IMR-90 (cell line): ENCODE results near the gene ENAH. TPM values are rescaled to one million over a fixed set of nuclear protein-coding genes. Genes with fewer than 3 reads are reported as not detected.

Experiments used
- ATAC-seq: fragments of 200-7000 bp; cut with Tn5 transposase; 2 replicates; pipeline ENCODE4 v1.9.1; 2020; ENCODE audit warnings: low read depth, mild to moderate bottlenecking, moderate library complexity
- BruUV-seq: library from RNA; stranded (reverse); fragments of 400-500 nt; replicated peaks from 2 replicates; lab custom pipeline; 2021; lab: Mats Ljungman, UMichigan
- CTCF ChIA-PET: fragments of 300-600 bp; formaldehyde crosslinking; extraction: SDS; loops from one replicate; lab custom pipeline; 2021; ENCODE audit warnings: antibody characterized with exemption; lab: Yijun Ruan, JAX
- POLR2A ChIA-PET: fragments of 300-600 bp; sonication (Branson Sonifier 250); formaldehyde crosslinking; loops from one replicate; lab custom pipeline; 2022; ENCODE audit warnings: antibody characterized with exemption; ENCODE audit not compliant: unreplicated experiment; lab: Charles Lee
- DNase-seq: peaks from one replicate; pipeline ENCODE4 v3.0.0; 2013
- H2AFZ ChIP-seq: replicated peaks from 2 replicates; pipeline ENCODE3; 2013; ENCODE audit warnings: low read length, mild to moderate bottlenecking; ENCODE audit not compliant: poor library complexity
- H2AK5ac ChIP-seq: 2 replicates; pipeline ENCODE4 v1.6.1; 2013; ENCODE audit warnings: low read depth, low read length, inconsistent platforms
- H2AK9ac ChIP-seq: replicated peaks from 2 replicates; pipeline ENCODE3; 2013; ENCODE audit warnings: mild to moderate bottlenecking, low read depth, low read length, moderate library complexity; ENCODE audit not compliant: poor library complexity
- H2BK120ac ChIP-seq: 2 replicates; pipeline ENCODE4 v1.6.1; 2013; ENCODE audit warnings: low read depth, low read length, inconsistent platforms
- H2BK15ac ChIP-seq: 3 replicates; pipeline ENCODE4 v1.6.1; 2013; ENCODE audit warnings: low read depth, low read length, inconsistent platforms
- H2BK20ac ChIP-seq: 2 replicates; pipeline ENCODE4 v1.6.1; 2013; ENCODE audit warnings: low read depth, mild to moderate bottlenecking, inconsistent platforms, low read length, moderate library complexity
- H2BK5ac ChIP-seq: 2 replicates; pipeline ENCODE4 v1.6.1; 2013; ENCODE audit warnings: mild to moderate bottlenecking, low read depth, low read length, inconsistent platforms; ENCODE audit not compliant: poor library complexity, severe bottlenecking
- H3K14ac ChIP-seq: replicated peaks from 2 replicates; pipeline ENCODE4 v1.6.1; 2013; ENCODE audit warnings: low read depth, low read length, inconsistent platforms
- H3K18ac ChIP-seq: 2 replicates; pipeline ENCODE4 v1.6.1; 2013; ENCODE audit warnings: low read depth, low read length, control low read depth
- H3K23ac ChIP-seq: 2 replicates; pipeline ENCODE4 v1.6.1; 2013; ENCODE audit warnings: low read depth, low read length, inconsistent platforms
- H3K27ac ChIP-seq: 2 replicates; pipeline ENCODE4 v1.5.1; 2013; ENCODE audit warnings: mild to moderate bottlenecking, control low read depth, low read length; ENCODE audit not compliant: insufficient read depth
- H3K27me3 ChIP-seq: 2 replicates; pipeline ENCODE4 v1.6.1; 2013; ENCODE audit warnings: low read length; ENCODE audit not compliant: control insufficient read depth, insufficient read depth
- H3K36me3 ChIP-seq: 2 replicates; pipeline ENCODE4 v1.6.1; 2013; ENCODE audit warnings: low read length, mixed read lengths; ENCODE audit not compliant: control insufficient read depth, insufficient read depth
- H3K4ac ChIP-seq: 2 replicates; pipeline ENCODE4 v1.6.1; 2013; ENCODE audit warnings: low read depth, low read length, inconsistent platforms
- H3K4me1 ChIP-seq: 2 replicates; pipeline ENCODE4 v1.6.1; 2013; ENCODE audit warnings: low read length, mixed read lengths; ENCODE audit not compliant: control insufficient read depth, insufficient read depth
- H3K4me2 ChIP-seq: 2 replicates; pipeline ENCODE4 v1.6.1; 2013; ENCODE audit warnings: low read depth, mild to moderate bottlenecking, control low read depth, low read length, moderate library complexity
- H3K4me3 ChIP-seq: 2 replicates; pipeline ENCODE4 v1.5.1; 2013; ENCODE audit warnings: low read depth, mild to moderate bottlenecking, control low read depth, low read length, moderate library complexity; ENCODE audit not compliant: insufficient read depth
- H3K56ac ChIP-seq: 2 replicates; pipeline ENCODE4 v1.6.1; 2013; ENCODE audit warnings: low read length, inconsistent platforms; ENCODE audit not compliant: insufficient read depth; ENCODE audit errors: extremely low read depth
- H3K79me1 ChIP-seq, 2 experiments: 2 replicates each; pipeline ENCODE4 v1.6.1; 2013; ENCODE audit warnings: low read length in 2 of 2, inconsistent platforms in 1 of 2, low read depth in 1 of 2
- H3K9ac ChIP-seq: 2 replicates; pipeline ENCODE4 v1.6.1; 2013; ENCODE audit warnings: low read depth, low read length, control low read depth
- H3K9me1 ChIP-seq: 2 replicates; pipeline ENCODE4 v1.6.1; 2013; ENCODE audit warnings: low read length, inconsistent platforms; ENCODE audit not compliant: insufficient read depth
- H3K9me3 ChIP-seq: 2 replicates; pipeline ENCODE4 v1.6.1; 2013; ENCODE audit warnings: low read length; ENCODE audit not compliant: control insufficient read depth, insufficient read depth
- H4K20me1 ChIP-seq: 2 replicates; pipeline ENCODE4 v1.6.1; 2013; ENCODE audit warnings: low read length, inconsistent platforms; ENCODE audit not compliant: insufficient read depth
- H4K5ac ChIP-seq: 2 replicates; pipeline ENCODE4 v1.6.1; 2013; ENCODE audit warnings: mild to moderate bottlenecking, low read depth, low read length, control low read depth
- H4K8ac ChIP-seq, 2 experiments: 2 replicates each; pipeline ENCODE4 v1.6.1; 2013; ENCODE audit warnings: low read depth in 2 of 2, low read length in 2 of 2, control low read depth in 1 of 2, inconsistent platforms in 1 of 2
- H4K91ac ChIP-seq: 2 replicates; pipeline ENCODE4 v1.6.1; 2013; ENCODE audit warnings: low read depth, low read length, inconsistent platforms; ENCODE audit not compliant: insufficient read depth
- BHLHE40 ChIP-seq: fragments of 150-350 bp; IDR thresholded peaks from 2 replicates; pipeline ENCODE4 v1.6.1; 2016; ENCODE audit warnings: mild to moderate bottlenecking, low read depth, low read length
- CEBPB ChIP-seq: IDR thresholded peaks from 2 replicates; pipeline ENCODE4 v1.6.1; 2012; ENCODE audit warnings: low read depth, low read length, improper control_type of control experiment
- FOS ChIP-seq: fragments of 150-350 bp; IDR thresholded peaks from 2 replicates; pipeline ENCODE4 v1.6.1; 2016; ENCODE audit warnings: low read depth, low read length
- MXI1 ChIP-seq: IDR thresholded peaks from 2 replicates; pipeline ENCODE4 v1.6.1; 2012; ENCODE audit warnings: low read depth, mild to moderate bottlenecking, low read length, moderate library complexity, borderline replicate concordance
- RAD21 ChIP-seq: IDR thresholded peaks from 2 replicates; pipeline ENCODE4 v1.6.1; 2012; ENCODE audit warnings: low read length, improper control_type of control experiment
- SMC3 ChIP-seq: fragments of 150-350 bp; IDR thresholded peaks from 2 replicates; pipeline ENCODE4 v1.6.1; 2016; ENCODE audit warnings: low read depth, mild to moderate bottlenecking, antibody characterized with exemption, low read length, moderate library complexity
- WGBS, 2 experiments: methylation state at CpG; one replicate each; pipeline versions ENCODE4 v1.1.5 to v1.1.7; 2013; ENCODE audit warnings: missing lambda C conversion rate in 2 of 2; ENCODE audit not compliant: insufficient read length in 1 of 2; ENCODE audit errors: extremely low coverage in 2 of 2; 5-methylcytosine and 5-hydroxymethylcytosine counted together
- dilution Hi-C: fragments of 300-500 bp; cut with HindIII; formaldehyde crosslinking; loops from one replicate; pipeline ENCODE4 v1.14.3; 2018; ENCODE audit warnings: low sequenced_read_pairs; ENCODE audit not compliant: unreplicated experiment
- in situ Hi-C: fragments of 300-500 bp; cut with MboI; formaldehyde crosslinking; loops from 3 replicates; pipeline ENCODE4 v1.14.3; 2019; ENCODE audit warnings: low sequenced_read_pairs, inconsistent platforms, mixed read lengths
- intact Hi-C: fragments of 100-400 bp; cut with micrococcal nuclease; formaldehyde crosslinking; loops from 2 replicates; pipeline ENCODE4 v1.10.0; 2022
- polyA plus RNA-seq, 3 experiments: library from polyadenylated mRNA; depleted of rRNA; stranded (reverse); fragments of >200 nt; gene quantifications; 2 replicates each; pipeline ENCODE4 v1.2.3, GENCODE V29; 2012; ENCODE audit warnings: low replicate concordance in 1 of 3
- total RNA-seq: library from RNA; depleted of rRNA; stranded (reverse); fragments of >200 nt; gene quantifications from 2 replicates; pipeline ENCODE4 v1.2.3, GENCODE V29; 2012
- TF ChIP-seq, protein P1 (sequence below): conservative IDR thresholded peaks from 2 replicates; pipeline ENCODE4 v1.5.1; 2012; ENCODE audit warnings: mild to moderate bottlenecking, low read depth, low read length, improper control_type of control experiment

Gene ENAH
- total and polyA plus RNA-seq, 2 of the 4 experiments (the other 2 are of a cell fraction), result 61.3 to 86.9 TPM

GRCh38 chr1:225454733-225455132 is 198.2 kb downstream of the ENAH start:
- Histone ChIP-seq H2BK120ac (no peak overlapping the region), H3K27me3 (no peaks in the 10 kb centered on the region), H3K9me1 (peaks cover 11% of the 10 kb centered on the region), H3K4ac (no peak overlapping the region), H2AK5ac (0 out of 2 replicates have a peak overlapping the region, but pooled peaks have one; percentile 5), H3K79me1 (no peaks in the 10 kb centered on the region), H3K56ac (no peak overlapping the region), H4K5ac (no peak overlapping the region), H3K4me2 (no peak overlapping the region), H2BK20ac (no peak overlapping the region), H4K91ac (no peak overlapping the region), H4K20me1 (peaks cover 3% of the 10 kb centered on the region; the same call in 1 of the 2 replicates), H2AK9ac (no peak overlapping the region), H3K14ac (no peak overlapping the region; the same call in 1 of the 2 replicates), H3K4me1 (peaks cover 6% of the 10 kb centered on the region), H4K8ac (no peak overlapping the region), H2BK15ac (no peak overlapping the region), H3K9me3 (no peaks in the 10 kb centered on the region), H3K27ac (no peak overlapping the region), H3K4me3 (no peak overlapping the region), H3K9ac (no peak overlapping the region), H3K23ac (no peak overlapping the region), H3K36me3 (no peaks in the 10 kb centered on the region), H3K18ac (no peak overlapping the region), H2BK5ac (no peak overlapping the region), H2AFZ (no peak overlapping the region)
- POLR2A ChIA-PET, result interaction anchor here (0.7 kb wide), 1 partner anchor 198 kb away, joined by 3 read pairs; the partner anchor contains the start of gene ENAH
- dilution Hi-C loops (loop anchor here (25.0 kb wide), 1 partner anchor 533 kb away; the partner anchor contains the start of gene SDE2), in situ Hi-C loops (no loop called here), intact Hi-C loops (no loop called here)
- peak; percentile 95 for TF ChIP-seq FOS
- no peak for TF ChIP-seq SMC3
- TF ChIP-seq RAD21, result no peak
- TF ChIP-seq MXI1, result no peak
- TF ChIP-seq, protein P1, sequence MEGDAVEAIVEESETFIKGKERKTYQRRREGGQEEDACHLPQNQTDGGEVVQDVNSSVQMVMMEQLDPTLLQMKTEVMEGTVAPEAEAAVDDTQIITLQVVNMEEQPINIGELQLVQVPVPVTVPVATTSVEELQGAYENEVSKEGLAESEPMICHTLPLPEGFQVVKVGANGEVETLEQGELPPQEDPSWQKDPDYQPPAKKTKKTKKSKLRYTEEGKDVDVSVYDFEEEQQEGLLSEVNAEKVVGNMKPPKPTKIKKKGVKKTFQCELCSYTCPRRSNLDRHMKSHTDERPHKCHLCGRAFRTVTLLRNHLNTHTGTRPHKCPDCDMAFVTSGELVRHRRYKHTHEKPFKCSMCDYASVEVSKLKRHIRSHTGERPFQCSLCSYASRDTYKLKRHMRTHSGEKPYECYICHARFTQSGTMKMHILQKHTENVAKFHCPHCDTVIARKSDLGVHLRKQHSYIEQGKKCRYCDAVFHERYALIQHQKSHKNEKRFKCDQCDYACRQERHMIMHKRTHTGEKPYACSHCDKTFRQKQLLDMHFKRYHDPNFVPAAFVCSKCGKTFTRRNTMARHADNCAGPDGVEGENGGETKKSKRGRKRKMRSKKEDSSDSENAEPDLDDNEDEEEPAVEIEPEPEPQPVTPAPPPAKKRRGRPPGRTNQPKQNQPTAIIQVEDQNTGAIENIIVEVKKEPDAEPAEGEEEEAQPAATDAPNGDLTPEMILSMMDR, result no peak
- TF ChIP-seq CEBPB, result peak; percentile 49; the same call in 1 of the 2 replicates
- TF ChIP-seq BHLHE40, result 0 out of 2 replicates have a peak, but pooled peaks have one; percentile 48
- CTCF ChIA-PET, result interaction anchor here (1.3 kb wide), 1 partner anchor 20 kb away, joined by 4 read pairs; no protein-coding TSS in a partner anchor
- DNase-seq, result peak; percentile 89
- BruUV-seq, result no TSS peak
- WGBS, 2 experiments, result 20% methylated on average over 1 of the region's 5 CpGs; no CpG with 5 or more reads in 1 of the 2 experiments
- ATAC-seq, result peak; percentile 66
